Head of caudate nucleus (tissue), 42 donors: ENCODE results near the gene CISD1.
A peak's percentile ranks its signal among the peaks of the same experiment; 100 is the strongest.

ENCODE experiments used
- DNase-seq, 42 donors: peaks; one replicate each; pipeline versions ENCODE4 v3.0.0 to v3.0.0-alpha.2; 2020 to 2021; ENCODE audit warnings: mixed read lengths in 7 of 42
- intact Hi-C: fragments of 100-400 bp; cut with DNase I; formaldehyde crosslinking; loops from one replicate; pipeline ENCODE4 v1.15.0; 2022

CISD1 gene

DNA sequence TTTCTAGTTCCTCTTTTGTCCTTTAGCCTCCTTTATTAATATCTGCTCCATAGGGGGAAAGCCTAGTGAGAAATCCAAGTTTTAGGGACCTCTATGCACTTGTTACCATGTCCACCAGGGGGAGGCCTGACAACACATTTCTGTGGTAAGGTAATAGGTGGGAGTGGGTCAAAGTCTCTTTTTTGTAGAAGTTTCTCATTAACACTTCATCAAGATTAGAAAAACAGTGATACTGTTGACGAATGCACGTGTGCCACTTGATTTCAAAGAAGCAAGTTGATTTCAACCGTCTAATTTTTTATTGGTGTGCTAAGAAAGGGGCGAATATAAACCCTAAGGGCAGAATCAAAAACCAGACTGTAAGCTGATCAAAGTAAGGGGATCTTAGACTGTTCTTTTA is 30.6 kb downstream of the CISD1 start:
- peak; percentile 18 to 87 (median 64) for DNase-seq
- intact Hi-C loops = no loop called here

DNA sequence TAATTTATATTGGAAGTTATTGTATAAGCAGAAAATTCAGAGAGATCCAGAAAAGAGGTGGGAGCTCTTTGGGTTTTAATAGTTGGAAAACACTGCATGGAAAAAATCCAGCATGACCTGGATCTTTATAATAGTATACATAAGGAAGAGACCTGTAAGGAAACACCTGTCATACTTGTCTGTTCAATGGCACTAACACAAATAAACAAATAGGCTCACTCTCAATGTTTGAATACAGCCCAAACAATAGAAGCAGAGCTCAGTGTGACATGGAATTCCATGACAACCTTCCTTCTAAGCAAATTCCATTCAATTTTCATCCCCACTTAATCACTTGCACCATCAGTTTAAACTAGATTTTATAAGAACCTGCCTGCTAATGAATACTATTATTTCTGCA is 31.7 kb downstream of the CISD1 start:
- DNase-seq = no peak
- intact Hi-C loops = loop anchor here (5.0 kb wide), 1 partner anchor 82 kb away; no protein-coding TSS in a partner anchor

DNA sequence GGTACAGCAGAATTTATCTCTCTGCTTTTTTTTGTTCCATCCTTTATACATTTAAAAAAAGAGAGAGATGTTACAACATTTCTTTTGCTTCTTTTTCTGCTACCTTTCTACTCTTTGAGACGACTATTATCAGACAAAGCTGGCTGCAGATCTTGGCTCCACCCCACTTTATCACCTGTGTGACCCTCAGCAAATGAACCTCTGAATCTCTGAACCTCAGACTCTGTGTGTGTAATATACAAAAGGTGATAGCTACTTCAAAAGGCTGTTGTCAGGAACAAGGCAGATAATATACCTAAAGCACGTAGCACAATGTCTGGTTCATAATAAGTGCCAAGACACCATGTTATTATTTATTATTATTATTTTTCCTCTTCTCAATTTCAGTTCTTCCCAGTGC is 33.3 kb downstream of the CISD1 start:
- no peak for DNase-seq
- intact Hi-C loops = loop anchor here (5.0 kb wide), 1 partner anchor 80 kb away; no protein-coding TSS in a partner anchor

GRCh38 chr10:58304099-58304633 is 35.2 kb downstream of the CISD1 start:
- no peak for DNase-seq
- intact Hi-C loops = loop anchor here (5.0 kb wide), 1 partner anchor 78 kb away; no protein-coding TSS in a partner anchor

DNA sequence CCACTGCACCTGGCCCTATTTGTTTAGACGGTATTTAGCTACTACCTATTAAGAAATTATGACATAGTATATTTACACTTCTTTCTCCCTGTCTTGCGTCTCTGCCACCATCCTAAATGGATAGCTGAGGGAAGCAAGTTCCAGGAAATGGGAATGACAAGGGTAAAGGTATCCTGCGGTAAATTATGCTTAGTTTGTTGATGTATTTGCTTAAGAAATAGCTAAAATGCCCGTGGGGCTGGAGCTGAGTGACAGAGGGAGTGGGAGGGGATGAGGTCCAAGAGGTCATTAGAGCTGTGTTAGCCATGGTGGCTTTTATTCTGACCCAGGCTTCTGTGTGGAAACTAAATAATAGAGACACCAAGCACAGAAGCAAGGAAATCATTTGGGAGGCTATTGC is 36.9 kb downstream of the CISD1 start:
- intact Hi-C loops = no loop called here
- DNase-seq = no peak

DNA sequence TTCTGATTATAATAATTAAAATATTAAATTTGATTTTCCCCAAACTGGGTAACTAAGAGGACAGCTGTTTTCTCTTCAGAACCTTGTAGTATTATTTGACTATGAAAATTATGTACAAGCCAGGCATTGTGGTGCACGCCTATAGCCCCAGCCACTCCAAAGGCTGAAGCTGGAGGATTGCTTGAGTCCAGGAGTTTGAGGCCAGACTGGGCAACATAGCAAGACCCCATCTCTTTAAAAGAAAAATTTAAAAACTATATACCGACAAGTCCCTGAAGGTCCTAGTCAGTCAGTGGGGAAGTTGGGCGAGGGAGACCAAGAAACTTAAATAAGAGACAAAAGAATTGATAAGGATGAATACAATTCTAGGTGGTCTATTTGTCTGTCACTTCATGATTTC is 38.7 kb downstream of the CISD1 start:
- intact Hi-C loops = no loop called here
- DNase-seq = no peak

- no peak for DNase-seq
- intact Hi-C loops = no loop called here
These were observed 42.1 kb downstream of the CISD1 start for GRCh38 chr10:58311026-58311425.

- no peak for DNase-seq
- intact Hi-C loops = no loop called here
These were observed 47.9 kb downstream of the CISD1 start for GRCh38 chr10:58316874-58317273.

DNA sequence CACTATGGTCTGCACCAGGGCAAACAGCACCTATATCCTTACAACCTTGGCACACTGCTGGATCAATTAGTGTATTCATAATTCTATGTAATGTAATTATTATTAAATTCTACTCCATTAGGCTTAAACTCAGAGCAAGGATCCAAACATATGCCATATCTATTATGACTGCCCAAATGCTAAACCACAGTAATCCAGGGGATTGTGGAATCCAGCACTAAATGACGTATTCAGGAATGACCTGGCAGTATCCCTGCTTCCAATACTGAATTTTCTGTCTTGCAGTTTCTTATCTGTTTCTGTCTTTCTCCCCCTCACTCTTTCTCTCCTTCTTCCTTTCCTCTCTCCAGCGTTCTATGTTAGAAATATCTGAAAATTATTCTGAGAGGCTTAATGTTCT is 49.4 kb downstream of the CISD1 start:
- intact Hi-C loops = no loop called here
- no peak for DNase-seq

- peak in 1 of 42 donors; percentile 20 for DNase-seq
These were observed 50.6 kb downstream of the CISD1 start for GRCh38 chr10:58319599-58319998.

DNA sequence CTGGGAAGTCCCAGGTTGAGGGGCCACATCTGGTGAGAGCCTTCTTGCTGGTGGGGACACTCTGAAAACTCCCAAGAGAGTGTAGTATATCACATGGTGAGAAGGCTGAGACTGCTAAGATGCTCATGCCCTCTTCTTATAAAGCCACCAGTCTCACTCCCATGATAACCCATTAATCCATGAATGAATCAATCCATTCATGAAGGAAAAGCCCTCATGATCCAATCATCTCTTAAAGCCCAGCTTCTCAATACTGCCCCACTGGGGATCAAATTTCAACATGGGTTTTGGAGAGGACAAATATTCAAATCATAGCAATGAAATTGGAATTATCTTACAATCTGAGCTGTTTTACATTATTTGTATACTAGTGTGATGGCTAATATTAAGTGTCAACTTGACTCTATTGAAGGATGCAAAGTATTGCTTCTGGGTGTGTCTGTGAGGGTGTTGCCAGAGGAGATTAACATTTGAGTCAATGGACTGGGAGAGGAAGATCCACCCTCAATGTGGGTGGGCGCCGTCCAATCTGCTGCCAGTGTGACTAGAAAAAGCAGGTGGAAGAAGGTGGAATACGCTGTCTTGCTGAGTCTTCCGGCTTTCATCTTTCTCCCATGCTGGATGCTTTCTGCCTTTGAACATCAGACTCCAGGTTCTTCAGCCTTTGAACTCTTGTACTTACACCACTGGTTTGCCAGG is 51.5 kb downstream of the CISD1 start:
- intact Hi-C loops = no loop called here
- no peak for DNase-seq

More at GRCh38 chr10:58319599-58319998, 50.6 kb downstream of the CISD1 start:
- intact Hi-C loops = no loop called here

DNA sequence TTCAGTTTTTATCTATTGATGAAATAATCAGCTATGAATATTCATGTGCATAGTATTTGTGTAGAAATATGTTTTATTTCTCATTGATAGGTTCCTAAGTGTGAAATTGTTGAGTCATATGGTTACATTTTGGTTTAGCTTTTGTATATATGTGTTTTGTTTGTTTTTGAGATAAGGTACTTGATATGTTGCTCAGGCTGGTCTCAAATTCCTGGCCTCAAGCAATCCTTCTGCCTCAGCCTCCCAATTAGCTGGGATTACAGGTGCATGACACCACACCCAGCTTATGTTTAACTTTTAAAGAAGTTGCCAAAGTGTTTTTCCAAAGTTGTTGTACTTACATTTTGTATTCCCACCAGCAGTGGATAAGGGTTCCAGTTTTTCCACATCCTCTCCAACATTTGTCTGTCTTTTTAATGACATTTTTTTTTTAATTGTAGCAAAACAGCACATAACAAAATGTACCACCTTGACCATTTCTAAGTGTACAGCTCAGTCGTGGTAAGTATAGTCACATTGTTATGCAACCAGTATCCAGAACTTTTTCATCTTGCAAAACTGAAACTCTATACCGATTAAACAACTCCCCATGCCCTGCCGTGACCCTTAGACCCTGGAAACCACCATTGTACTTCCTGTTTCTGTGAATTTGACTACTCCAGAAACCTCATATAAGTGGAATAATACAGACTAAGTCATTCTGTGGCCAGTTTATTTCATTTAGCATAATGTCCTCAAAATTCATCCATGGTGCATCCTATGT is 53.3 kb downstream of the CISD1 start:
- no peak for DNase-seq
- intact Hi-C loops = no loop called here

DNA sequence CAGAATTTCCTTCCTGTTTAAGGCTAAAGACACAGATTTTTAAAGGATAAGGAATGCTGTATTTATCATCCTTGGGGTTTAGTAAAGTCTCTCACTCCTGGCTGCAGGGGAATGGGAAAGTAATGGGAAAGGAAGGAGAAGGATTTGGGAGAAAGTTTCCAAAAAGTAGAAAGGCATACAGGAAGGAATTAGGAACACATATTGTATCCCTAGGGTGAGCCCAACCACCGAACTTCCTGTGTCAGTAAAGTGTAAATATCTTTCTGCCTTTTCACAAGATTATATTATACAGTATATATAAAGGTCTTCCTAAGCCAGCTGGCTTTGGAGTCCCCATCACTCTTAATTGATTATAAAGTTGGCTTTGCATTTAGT is 53.9 kb downstream of the CISD1 start:
- intact Hi-C loops = no loop called here
- no peak for DNase-seq

DNA sequence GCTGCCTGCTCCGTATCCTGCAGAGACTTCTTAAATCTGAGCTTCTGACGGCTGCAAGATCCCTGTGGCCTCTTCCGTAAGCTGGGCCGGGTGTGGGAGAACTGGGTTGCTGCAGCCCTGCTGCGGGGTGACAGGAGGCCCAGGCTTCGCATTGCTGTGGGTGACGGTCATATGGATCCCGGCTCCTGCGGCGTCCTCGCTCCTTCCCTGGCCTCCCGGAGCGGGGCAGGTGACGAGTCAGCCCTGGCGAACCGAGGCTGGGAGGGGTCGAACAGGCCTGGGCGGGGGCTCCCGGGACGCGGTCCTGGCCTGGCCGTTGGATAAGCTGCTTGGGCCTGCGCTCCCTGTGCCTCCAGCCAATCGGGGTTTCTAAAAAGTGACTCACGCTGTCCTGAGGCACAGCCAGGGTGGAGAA is 58.0 kb downstream of the CISD1 start:
- peak in 1 of 42 donors; percentile 8 for DNase-seq
- intact Hi-C loops = no loop called here

GRCh38 chr10:58328233-58328632 is 59.3 kb downstream of the CISD1 start:
- intact Hi-C loops = no loop called here
- DNase-seq = no peak

DNA sequence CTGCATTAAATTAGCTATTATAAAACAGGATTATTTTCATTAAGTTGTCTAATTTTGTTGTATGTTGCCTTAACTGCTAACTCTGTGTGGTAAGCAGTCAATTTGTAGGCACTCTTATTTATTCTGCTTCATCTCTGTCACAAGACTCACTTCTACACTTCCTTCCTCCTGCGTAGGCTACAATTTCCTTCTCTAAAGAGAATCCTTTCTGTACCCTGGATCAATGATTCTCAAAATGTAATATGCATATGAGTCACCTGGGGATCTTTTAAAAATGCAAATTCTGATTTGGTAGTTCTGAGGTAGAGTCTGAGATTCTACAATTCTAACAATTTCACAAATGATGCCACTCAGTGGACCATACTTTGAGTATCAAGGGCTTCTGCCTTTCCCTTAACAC is 61.5 kb downstream of the CISD1 start:
- intact Hi-C loops = loop anchor here (5.0 to 10.0 kb wide), 2 partner anchors 54 to 63 kb away; partner anchors contain the start of genes CISD1, IPMK and TFAM
- no peak for DNase-seq

DNA sequence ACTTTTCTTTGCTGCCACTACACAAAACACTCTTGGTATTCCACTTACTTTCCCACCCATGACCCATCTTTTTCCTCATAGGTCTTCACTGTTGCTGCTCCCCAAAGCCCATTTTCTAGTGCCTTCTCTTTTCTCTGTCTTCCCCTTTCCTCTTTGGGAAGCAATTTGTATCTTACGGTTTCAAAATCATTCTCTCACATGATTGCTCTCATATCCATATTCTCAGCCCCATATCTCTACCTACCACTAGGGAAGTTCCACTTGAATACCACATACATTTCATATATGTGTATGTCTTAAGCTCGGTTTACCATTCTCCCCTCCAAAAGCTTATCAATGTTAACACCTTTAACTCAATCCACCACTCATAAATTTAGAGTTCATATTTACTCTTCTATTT is 62.7 kb downstream of the CISD1 start:
- no peak for DNase-seq
- intact Hi-C loops = loop anchor here (5.0 to 10.0 kb wide), 2 partner anchors 53 to 64 kb away; partner anchors contain the start of genes CISD1, IPMK and TFAM

DNA sequence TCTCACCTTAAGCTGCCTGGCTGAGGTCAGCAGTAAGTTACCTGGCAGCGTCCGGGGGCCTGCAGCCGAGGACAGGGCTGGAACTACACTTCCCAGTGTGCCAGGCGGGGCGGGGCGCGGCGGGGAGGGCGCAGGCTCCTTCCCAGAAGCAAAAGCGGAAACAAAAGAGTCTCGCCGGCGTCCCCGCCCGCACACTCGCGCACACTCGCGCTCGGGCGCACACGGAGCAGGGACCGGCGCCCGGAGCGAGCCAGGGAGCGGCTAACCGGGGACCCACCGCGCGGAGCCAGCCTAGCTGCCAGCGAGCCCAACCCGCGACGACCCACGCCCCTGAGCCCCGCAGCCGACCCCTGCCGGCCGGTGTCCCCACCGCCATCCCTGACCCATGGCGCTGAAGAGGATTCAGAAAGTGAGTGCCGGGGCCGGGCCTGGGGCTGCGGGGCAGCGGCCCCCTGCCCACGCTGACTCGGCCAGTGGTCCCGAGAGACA is 65.9 kb downstream of the CISD1 start, which contains the start of gene UBE2D1:
Gene UBE2D1 (plus strand): TSS at position 190 of the 489 bp plus-strand sequence. CDS start 196 bp downstream, at position 386.
- DNase-seq = peak; percentile 85 to 97 (median 94)
- intact Hi-C loops = loop anchor here (5.0 to 10.0 kb wide), 2 partner anchors 50 to 68 kb away; partner anchors contain the start of genes CISD1, IPMK and TFAM

GRCh38 chr10:58335306-58336005 is 66.5 kb downstream of the CISD1 start:
- DNase-seq = peak in 38 of 42 donors; percentile 8 to 57 (median 30)
- intact Hi-C loops = loop anchor here (10.0 kb wide), 1 partner anchor 49 kb away; the partner anchor contains the start of gene TFAM
